B cell (primary cell): ENCODE measurements around the gene CALY. TPM values are rescaled to one million over a fixed set of nuclear protein-coding genes. Genes with fewer than 3 reads are reported as not detected.

Experiments used
- ATAC-seq: fragments of 200-7000 bp; cut with Tn5 transposase; one replicate; pipeline ENCODE4 v1.10.0; 2021; ENCODE audit warnings: low read depth, mild to moderate bottlenecking, moderate number of reproducible peaks, moderate library complexity
- CTCF ChIA-PET: fragments of 350-600 bp; sonication (Branson Sonifier 250); formaldehyde crosslinking; loops from one replicate; lab custom pipeline; 2021; ENCODE audit warnings: antibody characterized with exemption, inconsistent platforms; lab: Charles Lee
- POLR2A ChIA-PET: fragments of 350-600 bp; sonication (Branson Sonifier 250); formaldehyde crosslinking; loops from one replicate; lab custom pipeline; 2021; ENCODE audit warnings: antibody characterized with exemption; lab: Charles Lee
- DNase-seq: peaks from one replicate; pipeline ENCODE4 v3.0.0; 2013
- H2AFZ ChIP-seq: 2 replicates; pipeline ENCODE4 v1.6.1; 2012; ENCODE audit warnings: mild to moderate bottlenecking, low read depth, low read length; ENCODE audit not compliant: insufficient read depth, poor library complexity, severe bottlenecking
- H3K27ac ChIP-seq, 2 donors: 1 replicate in 1 of 2; 2 replicates in 1 of 2; pipeline ENCODE4 v1.5.1; 2012 to 2013; ENCODE audit warnings: low read length in 2 of 2, mild to moderate bottlenecking in 2 of 2, moderate library complexity in 1 of 2
- H3K27me3 ChIP-seq, 4 experiments: fragments of 200-600 bp in 1 of 4; sonication (generic) in 1 of 4; replicated peaks in 1 of 4; 1 replicate in 2 of 4; 2 replicates in 2 of 4; pipeline versions ENCODE4 v1.6.1 to v1.7.0; 2013 to 2016; ENCODE audit warnings: low read length in 3 of 4, mild to moderate bottlenecking in 2 of 4, mixed read lengths in 1 of 4, moderate library complexity in 1 of 4; ENCODE audit not compliant: insufficient read depth in 4 of 4, control insufficient read depth in 3 of 4; ENCODE audit errors: control extremely low read depth in 1 of 4
- H3K36me3 ChIP-seq, 2 experiments: replicated peaks in 1 of 2; 1 replicate in 1 of 2; 2 replicates in 1 of 2; pipeline versions ENCODE4 v1.6.1 to v1.7.1; 2013; ENCODE audit warnings: low read length in 1 of 2; ENCODE audit not compliant: insufficient read depth in 2 of 2, control insufficient read depth in 1 of 2; ENCODE audit errors: control extremely low read depth in 1 of 2, extremely low read depth in 1 of 2
- H3K4me1 ChIP-seq, 2 donors: fragments of 200-600 bp in 1 of 2; sonication (generic) in 1 of 2; 1 replicate in 1 of 2; 2 replicates in 1 of 2; pipeline versions ENCODE4 v1.5.1 to v1.6.1; 2013 to 2017; ENCODE audit warnings: low read length in 2 of 2; ENCODE audit not compliant: control insufficient read depth in 2 of 2, insufficient read depth in 2 of 2
- H3K4me2 ChIP-seq: replicated peaks from 2 replicates; pipeline ENCODE3; 2012; ENCODE audit warnings: mild to moderate bottlenecking, low read depth, low read length; ENCODE audit not compliant: poor library complexity, severe bottlenecking
- H3K4me3 ChIP-seq, 5 experiments: fragments of 200-600 bp in 1 of 5; sonication (generic) in 1 of 5; 1 replicate in 3 of 5; 2 replicates in 2 of 5; pipeline versions ENCODE4 v1.5.1 to v1.7.0; 2011 to 2016; ENCODE audit warnings: low read length in 4 of 5, mild to moderate bottlenecking in 4 of 5, low read depth in 2 of 5, control low read depth in 1 of 5, moderate library complexity in 1 of 5; ENCODE audit not compliant: insufficient read depth in 1 of 5; ENCODE audit errors: control extremely low read depth in 1 of 5, extremely low read depth in 1 of 5
- H3K79me2 ChIP-seq: fragments of 200-600 bp; sonication (generic); one replicate; pipeline ENCODE4 v1.6.0; 2016; ENCODE audit warnings: low read length; ENCODE audit not compliant: control insufficient read depth, insufficient read depth
- H3K9ac ChIP-seq: fragments of 200-600 bp; sonication (generic); 2 replicates; pipeline ENCODE4 v1.6.1; 2017; ENCODE audit warnings: mild to moderate bottlenecking, low read length, moderate library complexity
- H3K9me3 ChIP-seq, 3 donors: one replicate each; pipeline versions ENCODE4 v1.6.1 to v1.7.1; 2013; ENCODE audit warnings: low read length in 2 of 3; ENCODE audit not compliant: control insufficient read depth in 2 of 3, insufficient read depth in 1 of 3; ENCODE audit errors: control extremely low read depth in 1 of 3
- H4K20me1 ChIP-seq: 2 replicates; pipeline ENCODE4 v1.6.0; 2012; ENCODE audit warnings: mild to moderate bottlenecking, low read length; ENCODE audit not compliant: insufficient read depth, control insufficient read depth, poor library complexity, severe bottlenecking
- H3K27ac Mint-ChIP-seq: one replicate; pipeline ENCODE4 v1.8.0; 2021; ENCODE audit warnings: mixed read lengths
- H3K27me3 Mint-ChIP-seq: one replicate; pipeline ENCODE4 v1.8.0; 2021; ENCODE audit warnings: mixed read lengths
- H3K4me1 Mint-ChIP-seq: one replicate; pipeline ENCODE4 v1.8.0; 2021; ENCODE audit warnings: mixed read lengths
- H3K4me3 Mint-ChIP-seq: one replicate; pipeline ENCODE4 v1.8.0; 2021; ENCODE audit warnings: mixed read lengths
- H3K9me3 Mint-ChIP-seq: one replicate; pipeline ENCODE4 v1.8.0; 2022; ENCODE audit warnings: mixed read lengths; ENCODE audit not compliant: insufficient read depth
- CTCF ChIP-seq: fragments of 200-600 bp; IDR thresholded peaks from one replicate; pipeline ENCODE4 v1.8.0; 2022; ENCODE audit warnings: antibody characterized with exemption, mild to moderate bottlenecking
- EZH2 ChIP-seq: IDR thresholded peaks from 2 replicates; pipeline ENCODE4 v1.6.1; 2012; ENCODE audit warnings: borderline replicate concordance, low read depth, mild to moderate bottlenecking, moderate library complexity, low read length; ENCODE audit not compliant: insufficient read depth, poor library complexity, severe bottlenecking
- WGBS: methylation state at CpG from one replicate; pipeline ENCODE4 v1.1.5; 2013; ENCODE audit warnings: missing lambda C conversion rate; ENCODE audit not compliant: insufficient coverage; 5-methylcytosine and 5-hydroxymethylcytosine counted together
- intact Hi-C: fragments of 100-400 bp; cut with micrococcal nuclease; formaldehyde crosslinking; loops from one replicate; pipeline ENCODE4 v1.10.0; 2022
- polyA plus RNA-seq: library from polyadenylated mRNA; depleted of rRNA; stranded (reverse); fragments of >200 nt; gene quantifications from 2 replicates; pipeline ENCODE4 v1.2.3, GENCODE V29; 2012
- total RNA-seq, 2 donors: library from RNA; stranded (reverse); fragments of 120-200 nt in 1 of 2; gene quantifications; 1 replicate in 1 of 2; 2 replicates in 1 of 2; pipeline versions ENCODE4 v1.2.3 to v1.2.4, GENCODE V29; 2013 to 2022

CALY gene
- total and polyA plus RNA-seq, 2 donors (not counting 1 experiment from before 2014, with no cell fraction given): 0.21 TPM; not detected in 1

GRCh38 chr10:133295426-133296320, 41.0 kb downstream of the CALY start:
- Mint-ChIP-seq H3K27me3 (no peaks in the 10 kb centered on the region), H3K4me3 (no peak overlapping the region), H3K9me3 (no peaks in the 10 kb centered on the region), H3K4me1 (no peaks in the 10 kb centered on the region), H3K27ac (no peak overlapping the region)
- CTCF ChIA-PET: no interaction called here
- H3K9ac ChIP-seq: no peak overlapping the region
- intact Hi-C loops: no loop called here
- peaks cover 0 to 80% of the 10 kb centered on the region in 2 experiments for H3K36me3 ChIP-seq
- no peaks in the 10 kb centered on the region for H3K79me2 ChIP-seq
- TF ChIP-seq EZH2 (no peak), CTCF (no peak)
- WGBS: 98% methylated on average over 30 of the region's 42 CpGs
- ATAC-seq (no peak), DNase-seq (no peak)
- POLR2A ChIA-PET: no interaction called here
- no peaks in the 10 kb centered on the region for H3K4me1 ChIP-seq
- H4K20me1 ChIP-seq: peaks cover 16% of the 10 kb centered on the region
- H3K4me3 ChIP-seq: no peak overlapping the region
- no peaks in the 10 kb centered on the region for H3K27me3 ChIP-seq
- H3K9me3 ChIP-seq: no peaks in the 10 kb centered on the region
- H2AFZ ChIP-seq: no peak overlapping the region
- no peak overlapping the region for H3K27ac ChIP-seq
- H3K4me2 ChIP-seq: no peak overlapping the region

GRCh38 chr10:133294189-133294588, 42.5 kb downstream of the CALY start:
- DNase-seq (no peak), ATAC-seq (no peak)
- Mint-ChIP-seq H3K27ac (no peak overlapping the region), H3K9me3 (no peaks in the 10 kb centered on the region), H3K27me3 (no peaks in the 10 kb centered on the region), H3K4me1 (no peaks in the 10 kb centered on the region), H3K4me3 (no peak overlapping the region)
- Histone ChIP-seq H3K4me2 (no peak overlapping the region), H3K9ac (no peak overlapping the region), H4K20me1 (peaks cover 16% of the 10 kb centered on the region), H3K27me3 (no peaks in the 10 kb centered on the region), H3K4me3 (no peak overlapping the region), H3K36me3 (peaks cover 1 to 78% of the 10 kb centered on the region in 2 experiments), H3K4me1 (no peaks in the 10 kb centered on the region), H3K9me3 (no peaks in the 10 kb centered on the region), H2AFZ (no peak overlapping the region), H3K79me2 (no peaks in the 10 kb centered on the region), H3K27ac (no peak overlapping the region)
- no peak for TF ChIP-seq EZH2
- no peak for TF ChIP-seq CTCF
- POLR2A ChIA-PET: no interaction called here
- CTCF ChIA-PET: no interaction called here
- intact Hi-C loops: no loop called here
- WGBS: 96% methylated on average over 15 of the region's 15 CpGs
